MM.1S (cell line): ENCODE data around the gene AGBL4.

Experiments used
- CTCF ChIP-seq: fragments of 300-600 bp; sonication (generic); IDR thresholded peaks from 2 replicates; pipeline ENCODE4 v1.5.1; 2016; ENCODE audit warnings: antibody characterized with exemption, low read length, mixed read lengths
- EZH2 ChIP-seq: fragments of 300-600 bp; sonication (generic); optimal IDR thresholded peaks from 2 replicates; pipeline ENCODE3; 2017; ENCODE audit warnings: low read depth, mild to moderate bottlenecking, antibody characterized with exemption, low read length, mixed read lengths

DNA sequence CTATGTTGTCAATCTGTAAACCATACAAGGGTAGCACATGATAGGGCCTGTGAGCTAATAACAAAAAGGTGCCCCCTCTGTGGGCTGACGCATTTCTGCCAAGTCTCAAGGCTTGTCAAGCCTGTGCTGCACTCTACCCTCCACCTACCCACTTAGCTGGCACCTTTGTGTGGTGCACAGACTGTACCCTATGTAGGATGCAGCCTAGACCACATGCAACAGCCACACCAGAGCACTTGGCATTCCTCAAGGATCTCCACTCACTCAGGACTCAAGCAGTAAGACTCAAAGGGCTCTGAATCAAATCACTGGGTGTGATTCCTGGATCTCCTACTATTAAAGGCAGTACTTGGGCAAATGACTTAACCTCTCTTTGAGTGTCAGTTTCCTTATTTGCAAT lies 1380.6 kb downstream of the AGBL4 start:
- no peak for TF ChIP-seq CTCF
- TF ChIP-seq EZH2, result no peak
